Stimulated activated CD4-positive, alpha-beta T cell treated with anti-CD3 and anti-CD28 coated beads, Interleukin-4, amount 100 ng/mL, for 48 hours (primary cell): Measurements from ENCODE around the gene ETS1.

ENCODE experiments used
- DNase-seq, 2 donors: peaks; one replicate each; pipeline ENCODE4 v3.0.0-alpha.2; 2020; ENCODE audit warnings: low read depth in 2 of 2

The ETS1 gene

GRCh38 chr11:128480665-128481064 is 106.7 kb downstream of the ETS1 start:
- no peak for DNase-seq

DNA sequence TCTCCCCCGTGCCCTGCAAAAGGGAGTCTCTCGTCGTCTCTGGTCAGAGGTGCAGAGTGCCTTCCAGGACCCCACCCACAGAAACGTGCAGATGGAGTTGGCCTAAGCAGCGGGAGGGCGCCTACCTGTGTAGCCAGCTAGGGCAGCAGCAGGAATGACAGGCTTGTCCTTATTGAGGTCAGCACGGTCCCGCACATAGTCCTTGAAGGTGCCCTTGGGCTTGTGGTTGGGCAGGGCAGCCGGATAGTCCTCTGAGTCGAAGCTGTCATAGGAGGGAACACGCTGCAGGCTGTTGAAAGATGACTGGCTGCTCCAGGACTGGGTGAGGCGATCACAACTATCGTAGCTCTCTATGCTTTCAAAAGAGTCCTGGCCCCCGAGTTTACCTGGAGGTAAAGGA is 107.3 kb downstream of the ETS1 start:
- no peak for DNase-seq

DNA sequence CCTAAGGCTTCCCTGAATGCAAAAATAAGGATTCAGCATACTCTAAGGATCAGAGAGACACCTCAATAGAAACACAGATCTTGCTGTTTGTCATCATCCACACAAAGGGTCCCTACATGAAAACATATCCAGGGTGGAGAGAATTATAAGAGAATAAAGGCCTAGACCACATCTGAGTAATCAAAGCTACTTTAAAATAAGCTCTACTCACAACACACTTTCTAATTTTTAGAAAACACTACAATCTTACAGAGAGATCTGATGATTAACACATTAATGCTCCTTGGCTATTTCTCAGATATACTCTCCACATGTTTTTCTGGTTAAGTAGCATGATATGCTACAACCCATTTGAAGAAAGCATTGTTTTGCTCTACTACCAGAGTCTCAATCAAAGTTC is 108.2 kb downstream of the ETS1 start:
- DNase-seq: no peak

DNA sequence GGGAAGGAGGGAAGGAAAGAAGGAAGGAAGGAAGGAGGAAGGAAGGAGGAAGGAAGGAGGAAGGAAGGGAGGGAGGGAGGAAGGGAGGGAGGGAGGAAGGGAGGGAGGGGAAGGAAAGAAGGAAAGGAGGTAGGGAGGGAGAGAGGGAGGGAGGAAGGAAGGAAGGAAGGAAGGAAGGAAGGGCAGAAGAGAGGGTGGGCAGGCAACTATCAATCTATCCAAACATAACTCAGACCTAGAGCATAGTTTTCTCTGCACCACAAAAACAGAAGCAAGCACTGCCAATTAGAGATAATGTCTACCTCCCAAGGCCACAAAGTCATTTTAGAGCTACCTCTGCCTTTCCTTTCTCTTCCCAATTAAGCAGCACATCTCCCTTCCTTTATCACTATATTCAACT is 109.1 kb downstream of the ETS1 start:
- DNase-seq: no peak

DNA sequence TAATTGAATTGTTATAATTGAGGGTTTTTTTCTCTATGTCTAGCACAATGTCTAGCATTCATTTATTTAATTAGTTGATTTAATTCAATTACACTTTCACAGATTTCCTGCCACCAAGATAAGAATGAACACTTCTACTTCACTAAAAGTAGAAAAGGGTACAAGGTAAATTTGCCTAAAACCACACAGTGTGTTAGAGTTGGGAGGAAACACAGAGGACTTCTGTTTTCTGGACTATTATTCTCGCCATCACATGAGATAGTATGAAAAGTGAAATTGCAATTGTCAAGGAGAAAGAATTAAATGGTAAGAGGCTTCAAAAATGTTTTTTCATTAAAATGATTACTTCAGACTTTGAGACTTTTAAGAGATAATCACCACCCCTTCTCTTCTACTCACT is 109.5 kb downstream of the ETS1 start:
- DNase-seq: no peak

DNA sequence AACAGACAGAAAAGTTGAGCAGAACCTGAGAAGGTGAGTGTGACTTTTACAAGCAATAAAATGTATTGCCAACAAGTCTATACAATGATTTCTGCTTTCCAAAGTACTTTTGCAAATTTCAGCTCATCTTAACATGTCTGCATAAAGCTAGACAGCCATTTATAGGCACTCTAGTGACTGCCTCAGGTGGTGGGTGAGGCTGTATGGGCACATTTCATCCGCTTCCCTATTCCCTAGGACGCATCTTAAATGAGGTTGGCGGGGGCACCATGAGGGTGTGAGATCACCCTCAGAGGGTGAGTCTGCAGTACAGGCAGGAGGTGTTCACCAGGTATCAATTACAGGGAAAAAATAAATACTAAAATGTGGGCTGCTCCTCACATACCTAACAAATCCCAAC is 110.1 kb downstream of the ETS1 start:
- no peak for DNase-seq

DNA sequence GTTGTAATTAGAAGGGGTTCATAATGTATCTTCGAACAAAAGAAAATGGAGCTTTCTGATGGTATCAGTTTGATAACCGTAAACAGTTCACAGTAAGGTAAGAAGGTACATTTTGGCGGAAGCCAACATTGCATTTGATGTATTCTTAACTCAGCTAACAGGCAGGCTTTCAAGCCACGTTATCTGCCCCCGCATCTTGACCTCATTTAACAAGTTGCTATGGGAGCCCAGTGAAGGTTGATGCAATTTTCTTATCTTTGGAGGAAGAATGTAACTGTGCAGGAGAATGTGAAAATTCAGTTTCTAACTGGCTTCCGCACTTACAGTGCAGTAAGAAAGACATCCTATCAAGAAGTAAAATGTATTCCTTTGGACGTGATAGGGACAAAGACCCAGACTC is 110.6 kb downstream of the ETS1 start:
- DNase-seq: no peak

- no peak for DNase-seq
Measured at GRCh38 chr11:128476049-128476448, 111.3 kb downstream of the ETS1 start.

DNA sequence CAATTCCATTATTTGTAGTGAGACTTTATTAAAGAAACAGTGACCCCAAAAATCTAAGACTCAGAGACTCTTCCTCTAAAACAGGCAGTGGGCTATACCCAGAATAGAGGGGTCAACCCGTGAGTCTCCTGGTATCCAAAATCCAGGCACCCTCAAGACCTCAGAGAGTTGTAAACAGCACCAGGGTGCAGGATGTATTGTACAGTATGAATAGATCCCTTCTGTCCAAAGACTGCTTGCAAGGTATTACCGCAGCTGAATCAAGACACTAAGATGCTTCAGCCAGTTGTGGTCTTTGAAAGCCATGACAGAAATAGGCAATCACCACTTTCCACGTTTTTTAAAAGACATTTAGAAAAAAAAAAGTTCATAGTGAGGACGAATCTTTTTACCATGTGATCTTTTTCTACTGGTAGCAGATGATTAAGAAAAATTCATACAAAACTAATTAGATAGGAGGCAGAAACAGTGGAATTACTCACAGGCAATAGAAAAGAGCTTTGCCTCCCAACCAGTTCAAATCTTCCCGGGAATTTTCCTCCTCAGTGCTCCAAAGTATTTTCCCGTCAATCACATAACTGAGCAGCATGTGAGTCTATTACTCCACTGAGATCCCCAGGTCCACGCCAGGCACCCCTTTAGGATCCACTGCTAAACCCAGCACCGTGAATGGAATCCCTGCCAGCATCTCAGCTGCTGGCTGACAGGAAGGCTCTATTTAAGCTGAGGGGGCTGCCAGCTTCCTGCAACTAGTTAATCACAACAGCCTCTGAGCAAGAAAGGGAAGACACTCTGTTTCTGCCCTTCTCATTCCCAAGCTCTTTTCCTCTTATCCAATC is 113.1 kb downstream of the ETS1 start:
- DNase-seq: no peak

DNA sequence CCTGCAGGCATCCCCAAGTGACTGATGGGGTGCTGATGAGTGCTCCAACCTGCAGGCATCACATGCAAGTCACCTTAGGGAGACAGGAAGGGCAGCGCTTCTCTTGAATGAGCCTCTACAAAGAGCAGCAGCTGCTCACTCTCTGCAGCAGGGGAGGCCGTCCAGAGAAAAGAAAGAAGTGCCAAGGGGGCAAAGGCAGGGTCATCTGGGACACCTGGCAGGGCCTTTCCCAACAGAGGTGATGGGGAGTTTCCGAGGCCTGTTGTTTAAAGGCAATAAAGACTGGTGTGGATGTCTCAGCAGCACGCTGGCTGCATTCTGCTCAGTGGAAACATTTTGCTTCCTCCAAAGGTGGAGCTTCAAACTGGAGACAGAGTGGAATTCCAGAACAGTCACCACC is 113.7 kb downstream of the ETS1 start:
- no peak for DNase-seq

DNA sequence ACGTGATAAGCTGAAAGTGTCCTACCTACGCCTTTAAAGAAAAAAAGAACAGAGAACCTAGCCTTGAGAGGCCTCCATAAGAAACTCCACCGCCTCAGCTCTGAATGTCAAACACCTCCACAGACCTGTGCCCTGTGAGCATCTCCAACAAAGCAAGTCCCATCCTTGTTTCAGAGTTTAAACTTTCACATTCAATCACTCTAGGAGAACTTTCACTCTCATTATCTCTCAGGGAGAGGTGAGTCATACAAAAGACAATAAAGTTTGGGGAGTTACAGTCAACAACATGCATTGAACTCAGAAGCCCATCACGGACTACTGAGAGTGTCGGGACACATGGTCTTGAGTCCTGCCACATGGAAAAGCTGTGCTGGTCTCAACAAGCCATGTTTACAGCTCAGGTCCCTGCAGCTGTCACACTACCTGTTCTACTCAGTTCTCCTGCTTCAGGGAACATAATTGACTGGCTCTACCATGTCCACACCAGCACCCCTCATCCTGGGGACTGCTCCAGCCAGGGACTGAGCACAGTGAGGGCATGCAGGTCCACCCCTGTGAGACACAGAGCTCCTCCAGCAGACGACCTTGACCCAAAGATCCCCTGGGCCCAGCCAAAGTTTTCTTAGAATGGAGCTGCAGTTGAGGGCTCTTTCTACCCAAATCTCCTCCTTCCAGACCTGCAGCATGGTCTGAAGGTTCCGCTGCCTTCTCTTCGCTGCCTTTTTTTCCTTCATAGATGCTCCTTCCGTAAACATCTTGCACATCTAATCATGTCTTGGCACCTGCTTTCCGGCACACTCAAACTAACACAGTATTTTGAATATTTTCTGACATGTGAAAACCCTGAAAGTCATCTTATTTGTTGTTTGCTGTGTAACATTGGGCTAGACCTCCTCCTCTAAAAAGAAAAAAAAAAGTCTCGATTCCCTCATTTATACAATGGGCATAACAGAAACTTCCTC is 114.9 kb downstream of the ETS1 start:
- DNase-seq: no peak

GRCh38 chr11:128471138-128471661 is 116.2 kb downstream of the ETS1 start:
- no peak for DNase-seq

DNA sequence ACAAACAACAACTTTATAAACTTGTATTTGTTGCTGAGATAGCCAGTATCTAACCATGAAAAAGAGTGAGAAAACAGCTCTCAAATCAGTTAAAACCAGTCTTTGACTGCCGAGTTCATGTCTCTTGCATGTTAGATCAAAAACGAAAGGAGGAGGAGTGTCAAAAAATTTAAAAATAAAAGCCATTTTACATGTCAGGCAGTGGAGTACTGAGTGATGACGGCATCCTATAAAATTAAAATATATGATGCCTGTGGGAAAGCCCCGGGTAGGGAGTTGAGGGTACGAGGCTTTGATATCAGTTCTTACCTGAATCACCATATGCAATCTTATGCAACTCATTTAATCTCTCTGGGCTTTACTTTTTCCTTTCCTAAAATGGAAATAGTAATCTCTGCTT is 117.3 kb downstream of the ETS1 start:
- DNase-seq: no peak

GRCh38 chr11:128469220-128469619 is 118.1 kb downstream of the ETS1 start:
- DNase-seq: no peak

- no peak for DNase-seq
Measured at GRCh38 chr11:128468111-128468510, 119.2 kb downstream of the ETS1 start.

GRCh38 chr11:128467610-128468041 is 119.7 kb downstream of the ETS1 start:
- DNase-seq: no peak

DNA sequence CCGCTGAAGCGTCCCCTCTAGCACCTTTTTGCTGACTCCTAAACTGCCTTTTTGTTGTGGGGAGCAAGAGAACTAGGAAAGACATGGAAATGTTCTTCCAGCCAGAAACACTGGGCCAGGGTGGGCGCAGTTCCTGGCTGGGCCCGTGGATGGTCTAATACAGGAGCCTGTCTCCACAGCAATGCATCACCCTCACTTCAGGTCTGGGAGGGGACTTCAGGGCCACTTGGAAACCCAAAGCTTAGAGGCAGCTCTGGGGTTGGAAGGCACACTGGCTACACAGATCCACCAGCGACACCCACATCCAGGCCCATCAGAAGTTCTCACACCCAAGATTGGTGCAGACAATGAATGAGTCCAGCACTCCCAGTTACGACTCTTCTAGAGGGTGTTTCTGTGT is 120.3 kb downstream of the ETS1 start:
- no peak for DNase-seq

- no peak for DNase-seq
Measured at GRCh38 chr11:128465946-128466705, 121.2 kb downstream of the ETS1 start.

DNA sequence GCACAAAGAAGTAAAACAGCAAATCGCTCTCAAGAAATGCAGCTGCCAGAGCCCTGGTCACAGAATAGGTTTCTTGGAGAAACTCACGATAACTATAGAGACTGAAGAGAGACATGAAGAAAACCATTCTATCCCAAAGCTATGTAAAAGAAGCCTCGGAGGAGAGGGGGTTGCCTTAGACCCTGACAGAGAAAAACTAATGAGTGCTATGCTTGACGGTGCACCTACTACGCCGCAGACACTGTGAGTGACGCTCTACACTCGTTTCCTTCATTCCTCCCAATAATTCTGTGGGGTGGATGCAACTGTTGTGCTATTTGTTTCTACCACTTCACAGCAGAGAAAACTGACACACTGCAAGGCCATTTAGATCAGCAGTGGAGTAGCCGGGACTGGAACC is 121.8 kb downstream of the ETS1 start:
- no peak for DNase-seq

DNA sequence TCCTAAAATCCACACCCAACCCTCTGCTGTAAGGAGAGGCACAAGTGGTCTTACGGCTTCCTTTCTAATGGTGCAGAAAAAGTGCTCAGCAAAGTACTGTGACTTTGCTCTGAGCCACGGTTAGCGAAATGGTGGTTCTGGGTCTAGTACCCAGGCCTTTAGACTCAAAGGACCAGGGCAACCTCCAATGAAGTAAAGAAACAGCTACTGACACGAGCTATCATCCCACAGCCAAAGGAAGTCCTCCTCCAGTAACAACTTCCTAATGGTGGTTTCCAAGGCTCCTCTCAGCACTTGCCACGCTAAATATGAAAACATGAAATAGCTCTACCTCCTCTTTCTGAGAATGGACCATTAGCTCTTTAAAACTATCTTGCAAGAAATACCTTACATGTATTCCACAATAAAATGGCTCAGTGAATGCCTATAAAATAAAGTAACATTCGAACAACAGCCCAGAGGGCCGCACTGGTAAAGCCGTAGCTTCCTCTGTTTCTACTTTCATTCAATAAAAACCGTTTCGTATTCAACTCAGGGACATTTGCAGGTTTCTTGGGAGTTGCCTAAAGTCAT is 122.4 kb downstream of the ETS1 start:
- DNase-seq: no peak

GRCh38 chr11:128463979-128464378 is 123.4 kb downstream of the ETS1 start:
- DNase-seq: no peak
